ENCODE results near the gene FRMD8. TPM values are rescaled to one million over a fixed set of nuclear protein-coding genes. Genes with fewer than 3 reads are reported as not detected.
A peak's percentile ranks its signal among the peaks of the same experiment; 100 is the strongest.

Gene FRMD8
- total and polyA plus RNA-seq, 9 of the 15 experiments (the other 6 are each of a cell fraction or from before 2014, with no cell fraction given) = 4.5 to 54.5 (median 15.8) TPM

DNA sequence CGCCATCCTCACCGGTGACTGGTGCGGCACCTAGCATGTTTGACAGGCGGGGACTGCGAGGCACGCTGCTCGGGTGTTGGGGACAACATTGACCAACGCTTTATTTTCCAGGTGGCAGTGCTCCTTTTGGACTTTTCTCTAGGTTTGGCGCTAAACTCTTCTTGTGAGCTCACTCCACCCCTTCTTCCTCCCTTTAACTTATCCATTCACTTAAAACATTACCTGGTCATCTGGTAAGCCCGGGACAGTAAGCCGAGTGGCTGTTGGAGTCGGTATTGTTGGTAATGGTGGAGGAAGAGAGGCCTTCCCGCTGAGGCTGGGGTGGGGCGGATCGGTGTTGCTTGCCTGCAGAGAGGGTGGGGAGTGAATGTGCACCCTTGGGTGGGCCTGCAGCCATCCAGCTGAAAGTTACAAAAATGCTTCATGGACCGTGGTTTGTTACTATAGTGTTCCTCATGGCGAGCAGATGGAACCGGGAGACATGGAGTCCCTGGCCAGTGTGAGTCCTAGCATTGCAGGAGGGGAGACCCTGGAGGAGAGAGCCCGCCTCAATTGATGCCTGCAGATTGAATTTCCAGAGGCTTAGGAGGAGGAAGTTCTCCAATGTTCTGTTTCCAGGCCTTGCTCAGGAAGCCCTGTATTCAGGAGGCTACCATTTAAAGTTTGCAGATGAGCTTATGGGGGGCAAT, 37.2 kb downstream of the FRMD8 start (continued):
- TF ChIP-seq, protein P1, sequence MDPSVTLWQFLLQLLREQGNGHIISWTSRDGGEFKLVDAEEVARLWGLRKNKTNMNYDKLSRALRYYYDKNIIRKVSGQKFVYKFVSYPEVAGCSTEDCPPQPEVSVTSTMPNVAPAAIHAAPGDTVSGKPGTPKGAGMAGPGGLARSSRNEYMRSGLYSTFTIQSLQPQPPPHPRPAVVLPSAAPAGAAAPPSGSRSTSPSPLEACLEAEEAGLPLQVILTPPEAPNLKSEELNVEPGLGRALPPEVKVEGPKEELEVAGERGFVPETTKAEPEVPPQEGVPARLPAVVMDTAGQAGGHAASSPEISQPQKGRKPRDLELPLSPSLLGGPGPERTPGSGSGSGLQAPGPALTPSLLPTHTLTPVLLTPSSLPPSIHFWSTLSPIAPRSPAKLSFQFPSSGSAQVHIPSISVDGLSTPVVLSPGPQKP (CRISPR knock-in tag; IDR thresholded peaks at IDR 0.05) = no peak
- TF ChIP-seq RB1 (IDR thresholded peaks at IDR 0.05; ENCODE audit: low read depth) (no peak), ZNF707 (CRISPR knock-in tag; conservative IDR thresholded peaks at IDR 0.05) (no peak), ZNF224 (CRISPR knock-in tag; IDR thresholded peaks at IDR 0.05) (no peak), ZNF316 (IDR thresholded peaks at IDR 0.05) (no peak), NFRKB (IDR thresholded peaks at IDR 0.05; ENCODE audit: low read depth) (no peak), FOXJ2 (tag; IDR thresholded peaks at IDR 0.05) (no peak), HEY1 (CRISPR knock-in tag; IDR thresholded peaks at IDR 0.05; ENCODE audit: borderline replicate concordance) (no peak), SIN3A (IDR thresholded peaks at IDR 0.05; ENCODE audit: borderline replicate concordance in 2 of 2, control insufficient read depth in 1 of 2, low read depth in 2 of 2, low read length in 2 of 2) (peak in 1 of 2 experiments; percentile 19; a peak in 1 of 4 replicates), ZZZ3 (IDR thresholded peaks at IDR 0.05) (no peak), POLR2G (IDR thresholded peaks at IDR 0.05; ENCODE audit: low read depth, low read length) (no peak), ASH1L (IDR thresholded peaks at IDR 0.05; ENCODE audit: borderline replicate concordance, low read depth, partially characterized antibody) (no peak), MEIS2 (IDR thresholded peaks at IDR 0.05; ENCODE audit: partially characterized antibody) (no peak)
- TF ChIP-seq, protein P2, sequence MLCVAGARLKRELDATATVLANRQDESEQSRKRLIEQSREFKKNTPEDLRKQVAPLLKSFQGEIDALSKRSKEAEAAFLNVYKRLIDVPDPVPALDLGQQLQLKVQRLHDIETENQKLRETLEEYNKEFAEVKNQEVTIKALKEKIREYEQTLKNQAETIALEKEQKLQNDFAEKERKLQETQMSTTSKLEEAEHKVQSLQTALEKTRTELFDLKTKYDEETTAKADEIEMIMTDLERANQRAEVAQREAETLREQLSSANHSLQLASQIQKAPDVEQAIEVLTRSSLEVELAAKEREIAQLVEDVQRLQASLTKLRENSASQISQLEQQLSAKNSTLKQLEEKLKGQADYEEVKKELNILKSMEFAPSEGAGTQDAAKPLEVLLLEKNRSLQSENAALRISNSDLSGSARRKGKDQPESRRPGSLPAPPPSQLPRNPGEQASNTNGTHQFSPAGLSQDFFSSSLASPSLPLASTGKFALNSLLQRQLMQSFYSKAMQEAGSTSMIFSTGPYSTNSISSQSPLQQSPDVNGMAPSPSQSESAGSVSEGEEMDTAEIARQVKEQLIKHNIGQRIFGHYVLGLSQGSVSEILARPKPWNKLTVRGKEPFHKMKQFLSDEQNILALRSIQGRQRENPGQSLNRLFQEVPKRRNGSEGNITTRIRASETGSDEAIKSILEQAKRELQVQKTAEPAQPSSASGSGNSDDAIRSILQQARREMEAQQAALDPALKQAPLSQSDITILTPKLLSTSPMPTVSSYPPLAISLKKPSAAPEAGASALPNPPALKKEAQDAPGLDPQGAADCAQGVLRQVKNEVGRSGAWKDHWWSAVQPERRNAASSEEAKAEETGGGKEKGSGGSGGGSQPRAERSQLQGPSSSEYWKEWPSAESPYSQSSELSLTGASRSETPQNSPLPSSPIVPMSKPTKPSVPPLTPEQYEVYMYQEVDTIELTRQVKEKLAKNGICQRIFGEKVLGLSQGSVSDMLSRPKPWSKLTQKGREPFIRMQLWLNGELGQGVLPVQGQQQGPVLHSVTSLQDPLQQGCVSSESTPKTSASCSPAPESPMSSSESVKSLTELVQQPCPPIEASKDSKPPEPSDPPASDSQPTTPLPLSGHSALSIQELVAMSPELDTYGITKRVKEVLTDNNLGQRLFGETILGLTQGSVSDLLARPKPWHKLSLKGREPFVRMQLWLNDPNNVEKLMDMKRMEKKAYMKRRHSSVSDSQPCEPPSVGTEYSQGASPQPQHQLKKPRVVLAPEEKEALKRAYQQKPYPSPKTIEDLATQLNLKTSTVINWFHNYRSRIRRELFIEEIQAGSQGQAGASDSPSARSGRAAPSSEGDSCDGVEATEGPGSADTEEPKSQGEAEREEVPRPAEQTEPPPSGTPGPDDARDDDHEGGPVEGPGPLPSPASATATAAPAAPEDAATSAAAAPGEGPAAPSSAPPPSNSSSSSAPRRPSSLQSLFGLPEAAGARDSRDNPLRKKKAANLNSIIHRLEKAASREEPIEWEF (CRISPR knock-in tag; IDR thresholded peaks at IDR 0.05) = no peak
- TF ChIP-seq, protein P3, sequence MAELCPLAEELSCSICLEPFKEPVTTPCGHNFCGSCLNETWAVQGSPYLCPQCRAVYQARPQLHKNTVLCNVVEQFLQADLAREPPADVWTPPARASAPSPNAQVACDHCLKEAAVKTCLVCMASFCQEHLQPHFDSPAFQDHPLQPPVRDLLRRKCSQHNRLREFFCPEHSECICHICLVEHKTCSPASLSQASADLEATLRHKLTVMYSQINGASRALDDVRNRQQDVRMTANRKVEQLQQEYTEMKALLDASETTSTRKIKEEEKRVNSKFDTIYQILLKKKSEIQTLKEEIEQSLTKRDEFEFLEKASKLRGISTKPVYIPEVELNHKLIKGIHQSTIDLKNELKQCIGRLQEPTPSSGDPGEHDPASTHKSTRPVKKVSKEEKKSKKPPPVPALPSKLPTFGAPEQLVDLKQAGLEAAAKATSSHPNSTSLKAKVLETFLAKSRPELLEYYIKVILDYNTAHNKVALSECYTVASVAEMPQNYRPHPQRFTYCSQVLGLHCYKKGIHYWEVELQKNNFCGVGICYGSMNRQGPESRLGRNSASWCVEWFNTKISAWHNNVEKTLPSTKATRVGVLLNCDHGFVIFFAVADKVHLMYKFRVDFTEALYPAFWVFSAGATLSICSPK (IDR thresholded peaks at IDR 0.05; ENCODE audit: borderline replicate concordance) = no peak
- TF ChIP-seq, protein P4, sequence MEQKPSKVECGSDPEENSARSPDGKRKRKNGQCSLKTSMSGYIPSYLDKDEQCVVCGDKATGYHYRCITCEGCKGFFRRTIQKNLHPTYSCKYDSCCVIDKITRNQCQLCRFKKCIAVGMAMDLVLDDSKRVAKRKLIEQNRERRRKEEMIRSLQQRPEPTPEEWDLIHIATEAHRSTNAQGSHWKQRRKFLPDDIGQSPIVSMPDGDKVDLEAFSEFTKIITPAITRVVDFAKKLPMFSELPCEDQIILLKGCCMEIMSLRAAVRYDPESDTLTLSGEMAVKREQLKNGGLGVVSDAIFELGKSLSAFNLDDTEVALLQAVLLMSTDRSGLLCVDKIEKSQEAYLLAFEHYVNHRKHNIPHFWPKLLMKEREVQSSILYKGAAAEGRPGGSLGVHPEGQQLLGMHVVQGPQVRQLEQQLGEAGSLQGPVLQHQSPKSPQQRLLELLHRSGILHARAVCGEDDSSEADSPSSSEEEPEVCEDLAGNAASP (IDR thresholded peaks at IDR 0.05) = no peak
- TF ChIP-seq, protein P5, sequence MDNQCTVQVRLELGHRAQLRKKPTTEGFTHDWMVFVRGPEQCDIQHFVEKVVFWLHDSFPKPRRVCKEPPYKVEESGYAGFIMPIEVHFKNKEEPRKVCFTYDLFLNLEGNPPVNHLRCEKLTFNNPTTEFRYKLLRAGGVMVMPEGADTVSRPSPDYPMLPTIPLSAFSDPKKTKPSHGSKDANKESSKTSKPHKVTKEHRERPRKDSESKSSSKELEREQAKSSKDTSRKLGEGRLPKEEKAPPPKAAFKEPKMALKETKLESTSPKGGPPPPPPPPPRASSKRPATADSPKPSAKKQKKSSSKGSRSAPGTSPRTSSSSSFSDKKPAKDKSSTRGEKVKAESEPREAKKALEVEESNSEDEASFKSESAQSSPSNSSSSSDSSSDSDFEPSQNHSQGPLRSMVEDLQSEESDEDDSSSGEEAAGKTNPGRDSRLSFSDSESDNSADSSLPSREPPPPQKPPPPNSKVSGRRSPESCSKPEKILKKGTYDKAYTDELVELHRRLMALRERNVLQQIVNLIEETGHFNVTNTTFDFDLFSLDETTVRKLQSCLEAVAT (IDR thresholded peaks at IDR 0.05) = peak; percentile 60 to 91

All from K562 (cell line).